HepG2 (cell line): Measurements from ENCODE around the gene RILPL1. TPM values are rescaled to one million over a fixed set of nuclear protein-coding genes. Genes with fewer than 3 reads are reported as not detected.
A peak's percentile ranks its signal among the peaks of the same experiment; 100 is the strongest.

Experiments used
- AGO2 ChIP-seq: fragments of 200-400 bp; formaldehyde crosslinking; optimal IDR thresholded peaks from 2 replicates; pipeline ENCODE3; 2017; ENCODE audit warnings: mild to moderate bottlenecking, low read depth, low read length, moderate library complexity
- BORCS8-MEF2B ChIP-seq: sonication (generic); formaldehyde crosslinking; IDR thresholded peaks from 2 replicates; pipeline ENCODE4 v1.8.0; 2022; ENCODE audit warnings: mild to moderate bottlenecking, missing genetic modification reagents
- DNMT3B ChIP-seq: conservative IDR thresholded peaks from 2 replicates; pipeline ENCODE4 v1.6.1; 2016; ENCODE audit warnings: missing biosample characterization, control low read depth
- LBX2 ChIP-seq: sonication (generic); formaldehyde crosslinking; IDR thresholded peaks from 2 replicates; pipeline ENCODE4 v1.5.0; 2020; ENCODE audit warnings: missing genetic modification reagents, mild to moderate bottlenecking, borderline replicate concordance
- MYC ChIP-seq: sonication (generic); formaldehyde crosslinking; IDR thresholded peaks from 2 replicates; pipeline ENCODE4 v1.9.0; 2021; ENCODE audit warnings: missing genetic modification reagents, borderline replicate concordance
- NR2C2 ChIP-seq: sonication (generic); formaldehyde crosslinking; IDR thresholded peaks from 2 replicates; pipeline ENCODE4 v1.4.0; 2020; ENCODE audit warnings: missing genetic modification reagents, mild to moderate bottlenecking, moderate library complexity, borderline replicate concordance
- PAXIP1 ChIP-seq: sonication (generic); formaldehyde crosslinking; conservative IDR thresholded peaks from 2 replicates; pipeline ENCODE4 v1.4.0; 2020; ENCODE audit warnings: mild to moderate bottlenecking, missing genetic modification reagents, moderate library complexity
- SAFB2 ChIP-seq: sonication (generic); formaldehyde crosslinking; IDR thresholded peaks from 2 replicates; pipeline ENCODE4 v1.5.1; 2020; ENCODE audit warnings: missing genetic modification reagents, low read depth, mild to moderate bottlenecking, borderline replicate concordance
- TP53 ChIP-seq: sonication (generic); formaldehyde crosslinking; conservative IDR thresholded peaks from 2 replicates; pipeline ENCODE4 v1.4.0; 2020; ENCODE audit warnings: missing genetic modification reagents
- ZBTB20 ChIP-seq: sonication (generic); formaldehyde crosslinking; IDR thresholded peaks from 2 replicates; pipeline ENCODE4 v1.8.1; 2023; ENCODE audit warnings: missing genetic modification reagents, low read depth, mild to moderate bottlenecking, borderline replicate concordance
- ZBTB33 ChIP-seq: sonication (generic); formaldehyde crosslinking; IDR thresholded peaks from 2 replicates; pipeline ENCODE4 v1.4.0; 2020; ENCODE audit warnings: missing genetic modification reagents
- ZFP82 ChIP-seq: sonication (generic); formaldehyde crosslinking; IDR thresholded peaks from 2 replicates; pipeline ENCODE4 v1.5.1; 2020; ENCODE audit warnings: mild to moderate bottlenecking, missing genetic modification reagents, borderline replicate concordance
- ZNF136 ChIP-seq: sonication (generic); formaldehyde crosslinking; IDR thresholded peaks from 2 replicates; pipeline ENCODE4 v1.8.1; 2022; ENCODE audit warnings: low read depth, mild to moderate bottlenecking, moderate library complexity, missing genetic modification reagents
- ZNF275 ChIP-seq: sonication (generic); formaldehyde crosslinking; IDR thresholded peaks from 2 replicates; pipeline ENCODE4 v1.8.0; 2022; ENCODE audit warnings: missing genetic modification reagents, mild to moderate bottlenecking, inconsistent platforms, borderline replicate concordance
- ZNF30 ChIP-seq: sonication (generic); formaldehyde crosslinking; IDR thresholded peaks from 2 replicates; pipeline ENCODE4 v1.5.0; 2020; ENCODE audit warnings: mild to moderate bottlenecking, missing genetic modification reagents
- ZNF383 ChIP-seq: sonication (generic); formaldehyde crosslinking; IDR thresholded peaks from 2 replicates; pipeline ENCODE4 v1.4.0; 2020; ENCODE audit warnings: missing genetic modification reagents, mild to moderate bottlenecking, borderline replicate concordance
- ZNF615 ChIP-seq: sonication (generic); formaldehyde crosslinking; IDR thresholded peaks from 2 replicates; pipeline ENCODE4 v1.5.0; 2020; ENCODE audit warnings: mild to moderate bottlenecking, missing genetic modification reagents, borderline replicate concordance
- ZNF710 ChIP-seq: sonication (generic); formaldehyde crosslinking; IDR thresholded peaks from 2 replicates; pipeline ENCODE4 v1.5.0; 2020; ENCODE audit warnings: mild to moderate bottlenecking, missing genetic modification reagents, borderline replicate concordance
- polyA plus RNA-seq, 8 experiments: library from polyadenylated mRNA; depleted of rRNA in 3 of 8; stranded (reverse) in 7 of 8; unstranded in 1 of 8; fragments of >200 nt; fragmentation: Illumina TruSeq in 4 of 8; extraction: Trizol in 4 of 8; gene quantifications; 2 replicates each; pipeline versions ENCODE4 v1.2.1 to v1.2.3, GENCODE V29; 2011 to 2016; ENCODE audit warnings: low read depth in 4 of 8, missing spikeins in 1 of 8, mixed read lengths in 1 of 8; ENCODE audit not compliant: insufficient read depth in 1 of 8
- total RNA-seq, 5 experiments: library from RNA; depleted of rRNA; stranded (reverse); fragments of >200 nt; fragmentation: Illumina TruSeq; extraction: Trizol; gene quantifications; 2 replicates each; pipeline ENCODE4 v1.2.3, GENCODE V29; 2016; ENCODE audit warnings: low read depth in 1 of 5

The RILPL1 gene
- total and polyA plus RNA-seq, 2 of the 13 experiments (the other 11 are each of a cell fraction or from before 2014, with no cell fraction given) = 5.8 to 28.4 TPM

GRCh38 chr12:123457980-123458779, 75.3 kb downstream of the RILPL1 start, which contains the start of gene SNRNP35 (continued):
- TF ChIP-seq PAXIP1 = peak; percentile 36
- no peak; the same call in 1 of the 2 replicates for TF ChIP-seq ZNF615 (CRISPR knock-in tag)
- TF ChIP-seq ZNF30 (CRISPR knock-in tag) = no peak
- TF ChIP-seq DNMT3B (CRISPR knock-in tag) = 0 out of 2 replicates have a peak, but pooled peaks have one; percentile 55
- TF ChIP-seq ZNF275 = peak; percentile 51; the same call in 1 of the 2 replicates
- TF ChIP-seq LBX2 (CRISPR knock-in tag) = 0 out of 2 replicates have a peak, but pooled peaks have one; percentile 62
- peak; percentile 74 for TF ChIP-seq ZBTB33
- TF ChIP-seq ZNF136 (CRISPR knock-in tag) = 0 out of 2 replicates have a peak, but pooled peaks have one; percentile 23
- peak; percentile 93 for TF ChIP-seq ZFP82 (CRISPR knock-in tag)
- 0 out of 2 replicates have a peak, but pooled peaks have one; percentile 10 for TF ChIP-seq SAFB2 (CRISPR knock-in tag)
- TF ChIP-seq ZNF710 (CRISPR knock-in tag) = no peak
- TF ChIP-seq ZNF383 (CRISPR knock-in tag) = no peak
- peak; percentile 70; the same call in 1 of the 2 replicates for TF ChIP-seq BORCS8-MEF2B (CRISPR knock-in tag)
- TF ChIP-seq NR2C2 (CRISPR knock-in tag) = peak; percentile 62; the same call in 1 of the 2 replicates
- TF ChIP-seq MYC (CRISPR knock-in tag) = peak; percentile 60; the same call in 1 of the 2 replicates
- no peak; the same call in 1 of the 2 replicates for TF ChIP-seq TP53
- TF ChIP-seq ZBTB20 (CRISPR knock-in tag) = peak; percentile 50; the same call in 1 of the 2 replicates
- TF ChIP-seq AGO2 = peak; percentile 63
